Testis (tissue), 3 donors: ENCODE measurements around the gene GALNT9. TPM values are rescaled to one million over a fixed set of nuclear protein-coding genes. Genes with fewer than 3 reads are reported as not detected.

ENCODE experiments used
- DNase-seq: peaks from one replicate; pipeline ENCODE4 v3.0.0-alpha.2; 2019
- H3K27ac ChIP-seq, 2 donors: fragments of 200-600 bp; sonication (generic); one replicate each; pipeline ENCODE4 v1.5.1; 2019
- H3K27me3 ChIP-seq: fragments of 200-600 bp; sonication (generic); one replicate; pipeline ENCODE4 v1.5.1; 2019
- H3K36me3 ChIP-seq: fragments of 200-600 bp; sonication (generic); one replicate; pipeline ENCODE4 v1.5.1; 2017; ENCODE audit warnings: low read depth; ENCODE audit errors: missing control alignments
- H3K4me1 ChIP-seq: fragments of 200-600 bp; sonication (generic); one replicate; pipeline ENCODE4 v1.5.1; 2019
- H3K4me3 ChIP-seq, 2 donors: fragments of 200-600 bp; sonication (generic); one replicate each; pipeline ENCODE4 v1.5.1; 2017 to 2019
- H3K9me3 ChIP-seq: fragments of 200-600 bp; sonication (generic); one replicate; pipeline ENCODE4 v1.5.1; 2017
- POLR2A ChIP-seq: fragments of 450-650 bp; IDR thresholded peaks from one replicate; pipeline ENCODE4 v1.6.1; 2017; ENCODE audit warnings: antibody characterized with exemption, mild to moderate bottlenecking, moderate library complexity
- WGBS, 2 donors: methylation state at CpG; one replicate each; pipeline ENCODE4 v1.1.5; 2018; 5-methylcytosine and 5-hydroxymethylcytosine counted together
- intact Hi-C: fragments of 100-400 bp; cut with DNase I; formaldehyde crosslinking; loops from one replicate; pipeline ENCODE4 v1.15.1; 2023; ENCODE audit warnings: low total_unique reads
- polyA plus RNA-seq: library from polyadenylated mRNA; stranded (reverse); fragments of 350-450 nt; fragmentation: Illumina TruSeq; extraction: RNeasy Lipid Tissue Mini Kit (QIAGEN cat#74804); gene quantifications from one replicate; pipeline ENCODE4 v1.2.3, GENCODE V29; 2014; ENCODE audit warnings: low read depth, low replicate concordance; ENCODE audit not compliant: insufficient read depth
- total RNA-seq, 2 donors: library from RNA; depleted of rRNA; stranded (reverse); fragments of >200 nt; gene quantifications; one replicate each; pipeline ENCODE4 v1.2.3, GENCODE V29; 2016
- TF ChIP-seq, protein P1 (sequence below), 3 experiments: fragments of 450-650 bp in 2 of 3; fragments of 200-600 bp in 1 of 3; sonication (generic) in 1 of 3; IDR thresholded peaks; one replicate each; pipeline ENCODE4 v1.5.1; 2016 to 2019; ENCODE audit warnings: antibody characterized with exemption in 3 of 3, mild to moderate bottlenecking in 2 of 3, moderate library complexity in 1 of 3

Gene GALNT9
- total and polyA plus RNA-seq, 3 donors from 2014 or later: 1.1 to 1.5 (median 1.3) TPM

DNA sequence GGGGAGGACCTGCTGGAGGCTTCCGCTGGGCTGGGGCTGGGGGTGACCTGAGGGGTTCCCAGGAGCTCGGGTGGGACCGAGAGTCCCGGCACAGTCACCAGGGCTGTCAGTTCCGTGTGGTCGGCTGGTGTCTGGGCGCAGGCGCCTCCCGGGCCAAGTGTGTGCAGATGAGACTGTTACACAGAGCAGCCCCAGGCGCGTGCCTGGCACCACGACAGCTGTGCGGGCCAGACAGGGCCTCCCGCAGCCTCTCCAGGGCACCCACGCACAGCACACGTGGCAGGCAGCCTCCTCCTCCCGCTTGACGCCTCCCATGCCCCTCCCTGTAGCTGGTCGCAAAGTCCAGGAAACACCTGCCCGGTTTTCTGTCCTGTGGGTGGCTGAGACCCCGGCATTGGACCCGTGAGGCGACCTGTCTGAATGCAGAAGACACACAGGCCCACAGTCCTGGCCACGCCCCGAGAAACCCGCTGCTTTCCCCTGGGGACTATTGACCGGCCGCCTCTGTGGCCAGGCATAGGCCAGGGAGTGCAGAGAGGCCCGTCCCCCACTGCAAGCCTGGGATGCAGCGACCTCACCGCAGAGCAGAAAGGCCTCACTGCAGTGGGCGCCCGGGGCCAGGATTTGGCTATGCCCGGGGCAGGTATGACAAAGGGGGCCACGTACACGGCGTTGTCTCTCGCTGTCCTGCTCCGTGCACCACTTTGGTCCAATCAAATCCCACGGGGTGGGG is 12.1 kb upstream of the GALNT9 start:
- no peaks in the 10 kb centered on the region for H3K9me3 ChIP-seq
- H3K27ac ChIP-seq: no peak overlapping the region
- peaks cover 4% of the 10 kb centered on the region for H3K4me1 ChIP-seq
- H3K36me3 ChIP-seq: no peaks in the 10 kb centered on the region
- H3K4me3 ChIP-seq: no peak overlapping the region
- 88 to 92% methylated on average over 24 to 40 of the region's 40 CpGs for WGBS, 2 donors
- intact Hi-C loops: no loop called here
- DNase-seq: no peak
- no peaks in the 10 kb centered on the region for H3K27me3 ChIP-seq
- TF ChIP-seq, protein P1, sequence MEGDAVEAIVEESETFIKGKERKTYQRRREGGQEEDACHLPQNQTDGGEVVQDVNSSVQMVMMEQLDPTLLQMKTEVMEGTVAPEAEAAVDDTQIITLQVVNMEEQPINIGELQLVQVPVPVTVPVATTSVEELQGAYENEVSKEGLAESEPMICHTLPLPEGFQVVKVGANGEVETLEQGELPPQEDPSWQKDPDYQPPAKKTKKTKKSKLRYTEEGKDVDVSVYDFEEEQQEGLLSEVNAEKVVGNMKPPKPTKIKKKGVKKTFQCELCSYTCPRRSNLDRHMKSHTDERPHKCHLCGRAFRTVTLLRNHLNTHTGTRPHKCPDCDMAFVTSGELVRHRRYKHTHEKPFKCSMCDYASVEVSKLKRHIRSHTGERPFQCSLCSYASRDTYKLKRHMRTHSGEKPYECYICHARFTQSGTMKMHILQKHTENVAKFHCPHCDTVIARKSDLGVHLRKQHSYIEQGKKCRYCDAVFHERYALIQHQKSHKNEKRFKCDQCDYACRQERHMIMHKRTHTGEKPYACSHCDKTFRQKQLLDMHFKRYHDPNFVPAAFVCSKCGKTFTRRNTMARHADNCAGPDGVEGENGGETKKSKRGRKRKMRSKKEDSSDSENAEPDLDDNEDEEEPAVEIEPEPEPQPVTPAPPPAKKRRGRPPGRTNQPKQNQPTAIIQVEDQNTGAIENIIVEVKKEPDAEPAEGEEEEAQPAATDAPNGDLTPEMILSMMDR (IDR thresholded peaks at IDR 0.05): no peak
- no peak for TF ChIP-seq POLR2A

DNA sequence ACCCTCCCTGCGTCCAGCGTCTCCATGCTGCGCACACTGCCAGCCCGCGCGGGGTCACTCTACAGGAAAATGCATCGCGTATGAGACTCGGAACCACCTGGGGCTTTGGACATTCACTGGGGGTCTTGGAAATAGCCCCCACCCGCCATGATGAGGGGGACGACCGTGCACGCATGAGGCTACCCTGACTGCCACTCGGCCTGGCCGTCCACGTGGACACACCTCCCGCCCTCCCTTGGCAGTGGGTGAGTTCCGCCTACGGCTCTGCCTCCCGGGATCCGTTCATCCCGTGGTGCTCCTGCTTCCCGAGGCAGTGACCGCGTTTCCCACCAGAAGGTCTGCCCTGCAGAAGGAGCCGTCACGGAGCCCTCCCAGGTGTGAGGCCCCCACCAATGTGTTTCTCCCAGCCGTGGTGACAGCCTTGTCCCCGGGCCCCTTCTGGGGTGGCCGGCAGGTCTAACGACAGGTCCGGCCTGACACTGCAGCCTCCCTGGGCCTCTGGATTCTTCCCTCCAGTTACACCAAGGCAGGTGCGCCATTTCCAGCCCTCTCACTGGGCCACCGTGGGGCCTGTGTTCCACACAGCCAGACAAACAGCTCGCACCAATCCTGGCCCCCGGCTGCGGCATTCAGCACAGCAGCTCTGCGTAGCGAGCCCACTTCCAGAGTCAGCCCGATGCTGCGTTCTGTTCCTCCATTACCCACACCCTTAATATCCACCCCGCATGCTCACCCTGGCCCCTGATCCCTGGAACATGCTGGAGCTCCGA is 11.1 kb upstream of the GALNT9 start:
- Histone ChIP-seq H3K9me3 (no peaks in the 10 kb centered on the region), H3K27me3 (no peaks in the 10 kb centered on the region), H3K36me3 (no peaks in the 10 kb centered on the region), H3K4me3 (no peak overlapping the region), H3K27ac (no peak overlapping the region), H3K4me1 (peaks cover 4% of the 10 kb centered on the region)
- DNase-seq: no peak
- TF ChIP-seq POLR2A: no peak
- TF ChIP-seq, protein P1 (IDR thresholded peaks at IDR 0.05): no peak
- intact Hi-C loops: no loop called here
- 84 to 91% methylated on average over 29 to 43 of the region's 43 CpGs for WGBS, 2 donors

DNA sequence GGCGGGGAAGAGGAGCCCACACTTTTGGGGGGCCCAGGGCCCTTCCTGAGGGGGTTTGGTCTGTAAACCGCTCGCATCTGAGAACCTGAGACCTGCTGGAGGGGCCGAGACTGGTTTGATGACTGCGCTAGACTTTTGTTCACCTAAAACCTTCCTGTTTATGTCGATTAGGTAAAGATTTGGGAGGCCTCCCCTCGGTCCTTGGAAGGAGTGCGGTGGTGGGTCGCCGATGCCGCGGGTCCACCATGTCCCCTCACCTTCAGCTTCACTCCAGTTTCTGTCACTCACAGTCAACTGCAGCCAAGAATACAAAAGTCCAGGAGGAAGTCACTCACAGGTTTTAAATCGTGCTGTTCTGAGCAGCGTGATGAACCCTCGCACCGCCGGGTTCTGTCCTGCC is 10.5 kb upstream of the GALNT9 start:
- TF ChIP-seq, protein P1 (IDR thresholded peaks at IDR 0.05): no peak
- intact Hi-C loops: no loop called here
- no peak overlapping the region for H3K4me3 ChIP-seq
- H3K27ac ChIP-seq: no peak overlapping the region
- WGBS, 2 donors: 84 to 85% methylated on average over 17 of the region's 17 CpGs
- no peaks in the 10 kb centered on the region for H3K9me3 ChIP-seq
- no peaks in the 10 kb centered on the region for H3K36me3 ChIP-seq
- H3K27me3 ChIP-seq: no peaks in the 10 kb centered on the region
- DNase-seq: no peak
- H3K4me1 ChIP-seq: peaks cover 4% of the 10 kb centered on the region

DNA sequence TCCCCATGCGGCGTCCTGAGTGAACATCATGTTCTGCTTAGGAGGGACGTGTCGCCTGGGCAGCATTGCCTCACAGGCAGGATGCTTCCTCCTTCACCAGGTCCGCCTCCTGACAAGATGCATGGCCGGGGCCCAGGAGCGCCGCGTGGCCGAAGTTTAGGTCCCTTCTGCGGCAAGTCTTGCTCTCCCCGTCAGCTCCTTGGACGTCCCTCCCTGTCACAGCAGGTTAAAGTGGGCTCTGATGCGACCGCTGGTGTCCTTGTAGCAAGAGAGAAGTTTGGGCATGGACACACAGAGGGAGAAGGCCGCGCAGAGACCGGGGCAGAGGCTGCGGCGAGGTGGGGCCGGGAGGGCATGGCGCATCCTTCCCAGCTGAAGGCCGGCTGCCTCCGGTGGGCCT is 9.4 kb upstream of the GALNT9 start:
- H3K27ac ChIP-seq: no peak overlapping the region
- WGBS, 2 donors: 89 to 90% methylated on average over 23 to 24 of the region's 24 CpGs
- H3K36me3 ChIP-seq: no peaks in the 10 kb centered on the region
- TF ChIP-seq, protein P1 (IDR thresholded peaks at IDR 0.05): no peak
- no peak for TF ChIP-seq POLR2A
- no peak for DNase-seq
- no peak overlapping the region for H3K4me3 ChIP-seq
- no peaks in the 10 kb centered on the region for H3K9me3 ChIP-seq
- H3K4me1 ChIP-seq: peaks cover 3% of the 10 kb centered on the region
- no peaks in the 10 kb centered on the region for H3K27me3 ChIP-seq
- intact Hi-C loops: no loop called here
